Fibroblast of lung (primary cell): Measurements from ENCODE around the gene MITD1.

Experiments used
- CTCF ChIP-seq, 2 donors: IDR thresholded peaks in 1 of 2; conservative IDR thresholded peaks in 1 of 2; 1 replicate in 1 of 2; 2 replicates in 1 of 2; pipeline ENCODE4 v1.5.1; 2011 to 2012; ENCODE audit warnings: low read length in 2 of 2, control low read depth in 1 of 2, inconsistent platforms in 1 of 2, low read depth in 1 of 2, mild to moderate bottlenecking in 1 of 2
- EZH2 ChIP-seq: IDR thresholded peaks from 2 replicates; pipeline ENCODE4 v1.5.1; 2012; ENCODE audit warnings: low read length, control low read depth, mild to moderate bottlenecking; ENCODE audit errors: missing control alignments

- TF ChIP-seq CTCF (conservative IDR thresholded peaks at IDR 0.05 in 1 of 2, IDR thresholded peaks at IDR 0.05 in 1 of 2; ENCODE audit: low read depth in 1 of 2, low read length in 2 of 2): no peak
- TF ChIP-seq EZH2: no peak
Observed at GRCh38 chr2:99183025-99183424, 2.2 kb upstream of the MITD1 start.
